Ovary (tissue), 3 donors: ENCODE results near the gene PXT1.

Experiments used
- CTCF ChIP-seq, 3 donors: fragments of 450-650 bp in 2 of 3; fragments of 200-600 bp in 1 of 3; IDR thresholded peaks; one replicate each; pipeline versions ENCODE4 v1.5.1 to v1.8.0; 2016 to 2022; ENCODE audit warnings: antibody characterized with exemption in 3 of 3, mild to moderate bottlenecking in 1 of 3
- EP300 ChIP-seq: sonication (generic); formaldehyde crosslinking; IDR thresholded peaks from one replicate; pipeline ENCODE4 v1.6.1; 2017; ENCODE audit warnings: antibody characterized with exemption
- POLR2A ChIP-seq: fragments of 450-650 bp; IDR thresholded peaks from one replicate; pipeline ENCODE4 v1.6.1; 2017; ENCODE audit warnings: antibody characterized with exemption, mild to moderate bottlenecking, moderate library complexity
- donor health status: DM: no; HTN: no; CAD: no.

- TF ChIP-seq EP300 (no peak), CTCF (IDR thresholded peaks at IDR 0.05) (no peak), POLR2A (no peak)
Observed at GRCh38 chr6:36362551-36363370, 79.9 kb downstream of the PXT1 start.
